ENCODE data around the gene STK11IP. TPM values are rescaled to one million over a fixed set of nuclear protein-coding genes. Genes with fewer than 3 reads are reported as not detected.
A peak's percentile ranks its signal among the peaks of the same experiment; 100 is the strongest.

The STK11IP gene
- total and polyA plus RNA-seq, 4 donors = 6.1 to 58.2 (median 24.2) TPM

- Histone ChIP-seq H3K4me1 (ENCODE audit: control insufficient read depth in 1 of 2, insufficient read depth in 2 of 2, low read length in 2 of 2) (no peaks in the 10 kb centered on the region), H3K36me3 (ENCODE audit: control insufficient read depth in 1 of 2, insufficient read depth in 2 of 2, low read length in 1 of 2) (no peaks in the 10 kb centered on the region), H3K27me3 (ENCODE audit: control insufficient read depth in 1 of 2, insufficient read depth in 2 of 2, low read length in 1 of 2) (no peaks in the 10 kb centered on the region), H3K27ac (ENCODE audit: low read depth in 1 of 2, low read length in 2 of 2) (no peak overlapping the region), H3K4me3 (ENCODE audit: low read length in 2 of 2) (no peak overlapping the region), H3K9me3 (ENCODE audit: control insufficient read depth, low read length) (no peaks in the 10 kb centered on the region)
- intact Hi-C loops (cut with DNase I) = no loop called here
- peak in 1 of 2 donors; percentile 78 for DNase-seq
- WGBS, 2 donors = 89 to 91% methylated on average over 34 of the region's 34 CpGs
- no peak for ATAC-seq (ENCODE audit: low FRiP score)
Measured at GRCh38 chr2:219631904-219632759, 34.5 kb downstream of the STK11IP start.

GRCh38 chr2:219632760-219633105 lies 35.1 kb downstream of the STK11IP start:
- Histone ChIP-seq H3K27ac (ENCODE audit: low read depth in 1 of 2, low read length in 2 of 2) (no peak overlapping the region), H3K27me3 (ENCODE audit: control insufficient read depth in 1 of 2, insufficient read depth in 2 of 2, low read length in 1 of 2) (no peaks in the 10 kb centered on the region), H3K9me3 (ENCODE audit: control insufficient read depth, low read length) (no peaks in the 10 kb centered on the region), H3K4me3 (ENCODE audit: low read length in 2 of 2) (no peak overlapping the region), H3K36me3 (ENCODE audit: control insufficient read depth in 1 of 2, insufficient read depth in 2 of 2, low read length in 1 of 2) (no peaks in the 10 kb centered on the region), H3K4me1 (ENCODE audit: control insufficient read depth in 1 of 2, insufficient read depth in 2 of 2, low read length in 2 of 2) (no peaks in the 10 kb centered on the region)
- DNase-seq (peak in 1 of 2 donors; percentile 65), ATAC-seq (ENCODE audit: low FRiP score) (no peak)
- intact Hi-C loops (cut with DNase I) = no loop called here
- WGBS, 2 donors = 93 to 94% methylated on average over 8 of the region's 8 CpGs

GRCh38 chr2:219633276-219634065 lies 35.8 kb downstream of the STK11IP start:
- H3K27me3 ChIP-seq (ENCODE audit: control insufficient read depth in 1 of 2, insufficient read depth in 2 of 2, low read length in 1 of 2) = no peaks in the 10 kb centered on the region
- H3K27ac ChIP-seq (ENCODE audit: low read depth in 1 of 2, low read length in 2 of 2) = no peak overlapping the region
- no peak overlapping the region for H3K4me3 ChIP-seq (ENCODE audit: low read length in 2 of 2)
- H3K9me3 ChIP-seq (ENCODE audit: control insufficient read depth, low read length) = no peaks in the 10 kb centered on the region
- no peak for ATAC-seq (ENCODE audit: low FRiP score)
- 90 to 91% methylated on average over 22 of the region's 22 CpGs for WGBS, 2 donors
- peak in 1 of 2 donors; percentile 65 for DNase-seq
- H3K36me3 ChIP-seq (ENCODE audit: control insufficient read depth in 1 of 2, insufficient read depth in 2 of 2, low read length in 1 of 2) = no peaks in the 10 kb centered on the region
- no peaks in the 10 kb centered on the region for H3K4me1 ChIP-seq (ENCODE audit: control insufficient read depth in 1 of 2, insufficient read depth in 2 of 2, low read length in 2 of 2)
- intact Hi-C loops (cut with DNase I) = no loop called here

GRCh38 chr2:219634171-219634940 lies 36.7 kb downstream of the STK11IP start:
- H3K27me3 ChIP-seq (ENCODE audit: control insufficient read depth in 1 of 2, insufficient read depth in 2 of 2, low read length in 1 of 2) = no peaks in the 10 kb centered on the region
- 93 to 94% methylated on average over 15 of the region's 15 CpGs for WGBS, 2 donors
- ATAC-seq (ENCODE audit: low FRiP score) = no peak
- no peak overlapping the region for H3K27ac ChIP-seq (ENCODE audit: low read depth in 1 of 2, low read length in 2 of 2)
- no peak for DNase-seq
- H3K36me3 ChIP-seq (ENCODE audit: control insufficient read depth in 1 of 2, insufficient read depth in 2 of 2, low read length in 1 of 2) = no peaks in the 10 kb centered on the region
- no peaks in the 10 kb centered on the region for H3K4me1 ChIP-seq (ENCODE audit: control insufficient read depth in 1 of 2, insufficient read depth in 2 of 2, low read length in 2 of 2)
- intact Hi-C loops (cut with DNase I) = no loop called here
- H3K4me3 ChIP-seq (ENCODE audit: low read length in 2 of 2) = no peak overlapping the region
- no peaks in the 10 kb centered on the region for H3K9me3 ChIP-seq (ENCODE audit: control insufficient read depth, low read length)

GRCh38 chr2:219634951-219635751 lies 37.5 kb downstream of the STK11IP start:
- DNase-seq = no peak
- intact Hi-C loops (cut with DNase I) = no loop called here
- 89% methylated on average over 22 of the region's 22 CpGs for WGBS, 2 donors

GRCh38 chr2:219636144-219636915 lies 38.7 kb downstream of the STK11IP start:
- WGBS, 2 donors = 91% methylated on average over 24 of the region's 24 CpGs
- no peaks in the 10 kb centered on the region for H3K9me3 ChIP-seq (ENCODE audit: control insufficient read depth, low read length)
- intact Hi-C loops (cut with DNase I) = no loop called here
- H3K4me1 ChIP-seq (ENCODE audit: control insufficient read depth in 1 of 2, insufficient read depth in 2 of 2, low read length in 2 of 2) = no peaks in the 10 kb centered on the region
- no peaks in the 10 kb centered on the region for H3K27me3 ChIP-seq (ENCODE audit: control insufficient read depth in 1 of 2, insufficient read depth in 2 of 2, low read length in 1 of 2)
- H3K27ac ChIP-seq (ENCODE audit: low read depth in 1 of 2, low read length in 2 of 2) = no peak overlapping the region
- DNase-seq = peak in 1 of 2 donors; percentile 39
- no peak for ATAC-seq (ENCODE audit: low FRiP score)
- H3K4me3 ChIP-seq (ENCODE audit: low read length in 2 of 2) = no peak overlapping the region
- no peaks in the 10 kb centered on the region for H3K36me3 ChIP-seq (ENCODE audit: control insufficient read depth in 1 of 2, insufficient read depth in 2 of 2, low read length in 1 of 2)

More at GRCh38 chr2:219634951-219635751, 37.5 kb downstream of the STK11IP start:
- Histone ChIP-seq H3K36me3 (ENCODE audit: control insufficient read depth in 1 of 2, insufficient read depth in 2 of 2, low read length in 1 of 2) (no peaks in the 10 kb centered on the region), H3K4me3 (ENCODE audit: low read length in 2 of 2) (no peak overlapping the region), H3K27ac (ENCODE audit: low read depth in 1 of 2, low read length in 2 of 2) (no peak overlapping the region), H3K27me3 (ENCODE audit: control insufficient read depth in 1 of 2, insufficient read depth in 2 of 2, low read length in 1 of 2) (no peaks in the 10 kb centered on the region), H3K4me1 (ENCODE audit: control insufficient read depth in 1 of 2, insufficient read depth in 2 of 2, low read length in 2 of 2) (no peaks in the 10 kb centered on the region), H3K9me3 (ENCODE audit: control insufficient read depth, low read length) (no peaks in the 10 kb centered on the region)
- ATAC-seq (ENCODE audit: low FRiP score) = no peak

GRCh38 chr2:219636941-219637841 lies 39.5 kb downstream of the STK11IP start:
- Histone ChIP-seq H3K4me1 (ENCODE audit: control insufficient read depth in 1 of 2, insufficient read depth in 2 of 2, low read length in 2 of 2) (no peaks in the 10 kb centered on the region), H3K4me3 (ENCODE audit: low read length in 2 of 2) (no peak overlapping the region), H3K27me3 (ENCODE audit: control insufficient read depth in 1 of 2, insufficient read depth in 2 of 2, low read length in 1 of 2) (no peaks in the 10 kb centered on the region), H3K9me3 (ENCODE audit: control insufficient read depth, low read length) (no peaks in the 10 kb centered on the region), H3K36me3 (ENCODE audit: control insufficient read depth in 1 of 2, insufficient read depth in 2 of 2, low read length in 1 of 2) (no peaks in the 10 kb centered on the region), H3K27ac (ENCODE audit: low read depth in 1 of 2, low read length in 2 of 2) (no peak overlapping the region)
- WGBS, 2 donors = 80 to 85% methylated on average over 13 of the region's 13 CpGs
- ATAC-seq (ENCODE audit: low FRiP score) (no peak), DNase-seq (no peak)
- intact Hi-C loops (cut with DNase I) = no loop called here
